WTC11 (cell line): Measurements from ENCODE around the gene MASP2.
"Not testable (repeated sequence)": the region's sequence is repeated elsewhere in the genome, so short reads cannot be mapped to it uniquely, and the experiment has no call there.

Experiments
- CDX4 ChIP-seq: fragments of 250-450 bp; sonication (Bioruptor Pico); IDR thresholded peaks from 2 replicates; pipeline ENCODE4 v1.9.0; 2021; ENCODE audit warnings: moderate library complexity, mild to moderate bottlenecking, inconsistent platforms, borderline replicate concordance
- MAX ChIP-seq: sonication (generic); formaldehyde crosslinking; IDR thresholded peaks from 2 replicates; pipeline ENCODE4 v1.8.0; 2022; ENCODE audit warnings: mild to moderate bottlenecking, missing genetic modification reagents
- ZSCAN18 ChIP-seq: fragments of 250-450 bp; sonication (Bioruptor Pico); IDR thresholded peaks from 2 replicates; pipeline ENCODE4 v2.1.2; 2022; ENCODE audit warnings: mild to moderate bottlenecking, moderate library complexity

- not testable (repeated sequence) for TF ChIP-seq ZSCAN18; CDX4 (CRISPR knock-in tag); MAX
Measured at GRCh38 chr1:11063937-11064537, 17.0 kb upstream of the MASP2 start.
